GM18907 (cell line): ENCODE data around the gene RARB.

Experiments
- ATAC-seq: cut with Tn5 transposase; IDR thresholded peaks from one replicate; pipeline ENCODE4 v1.9.1; 2021; ENCODE audit warnings: mild to moderate bottlenecking, moderate library complexity; ENCODE audit not compliant: unreplicated experiment

The RARB gene

GRCh38 chr3:25500706-25501210, 72.7 kb downstream of the RARB start:
- ATAC-seq = no peak

GRCh38 chr3:25502233-25502632, 74.2 kb downstream of the RARB start:
- ATAC-seq = no peak

- ATAC-seq = no peak
Measured at GRCh38 chr3:25503898-25504301, 75.8 kb downstream of the RARB start.

- ATAC-seq = no peak
Measured at GRCh38 chr3:25505581-25505980, 77.5 kb downstream of the RARB start.

- no peak for ATAC-seq
Measured at GRCh38 chr3:25507811-25508210, 79.7 kb downstream of the RARB start.

GRCh38 chr3:25508433-25508832, 80.4 kb downstream of the RARB start:
- no peak for ATAC-seq

GRCh38 chr3:25508901-25509300, 80.8 kb downstream of the RARB start:
- no peak for ATAC-seq

GRCh38 chr3:25510797-25511196, 82.7 kb downstream of the RARB start:
- ATAC-seq = no peak

- no peak for ATAC-seq
Measured at GRCh38 chr3:25511972-25512721, 84.1 kb downstream of the RARB start.

- no peak for ATAC-seq
Measured at GRCh38 chr3:25513642-25514266, 85.7 kb downstream of the RARB start.

- ATAC-seq = no peak
Measured at GRCh38 chr3:25515171-25515570, 87.1 kb downstream of the RARB start.

- ATAC-seq = no peak
Measured at GRCh38 chr3:25520926-25521559, 93.0 kb downstream of the RARB start.

GRCh38 chr3:25527336-25527735, 99.3 kb downstream of the RARB start:
- no peak for ATAC-seq

GRCh38 chr3:25527801-25528200, 99.7 kb downstream of the RARB start:
- no peak for ATAC-seq

GRCh38 chr3:25531971-25532370, 103.9 kb downstream of the RARB start:
- ATAC-seq = no peak

- no peak for ATAC-seq
Measured at GRCh38 chr3:25532431-25533162, 104.5 kb downstream of the RARB start.

GRCh38 chr3:25533399-25533798, 105.3 kb downstream of the RARB start:
- ATAC-seq = no peak

- no peak for ATAC-seq
Measured at GRCh38 chr3:25534007-25534406, 105.9 kb downstream of the RARB start.

- ATAC-seq = no peak
Measured at GRCh38 chr3:25536521-25537391, 108.7 kb downstream of the RARB start.

- no peak for ATAC-seq
Measured at GRCh38 chr3:25537516-25537915, 109.5 kb downstream of the RARB start.
